Epidermal melanocyte (primary cell): ENCODE measurements around the gene RAB20.
"Not testable (repeated sequence)": the region's sequence is repeated elsewhere in the genome, so short reads cannot be mapped to it uniquely, and the experiment has no call there.

ENCODE experiments used
- DNase-seq: peaks from one replicate; pipeline ENCODE4 v3.0.0; 2011; ENCODE audit warnings: low spot score; ENCODE audit not compliant: insufficient read length

RAB20 gene

DNA sequence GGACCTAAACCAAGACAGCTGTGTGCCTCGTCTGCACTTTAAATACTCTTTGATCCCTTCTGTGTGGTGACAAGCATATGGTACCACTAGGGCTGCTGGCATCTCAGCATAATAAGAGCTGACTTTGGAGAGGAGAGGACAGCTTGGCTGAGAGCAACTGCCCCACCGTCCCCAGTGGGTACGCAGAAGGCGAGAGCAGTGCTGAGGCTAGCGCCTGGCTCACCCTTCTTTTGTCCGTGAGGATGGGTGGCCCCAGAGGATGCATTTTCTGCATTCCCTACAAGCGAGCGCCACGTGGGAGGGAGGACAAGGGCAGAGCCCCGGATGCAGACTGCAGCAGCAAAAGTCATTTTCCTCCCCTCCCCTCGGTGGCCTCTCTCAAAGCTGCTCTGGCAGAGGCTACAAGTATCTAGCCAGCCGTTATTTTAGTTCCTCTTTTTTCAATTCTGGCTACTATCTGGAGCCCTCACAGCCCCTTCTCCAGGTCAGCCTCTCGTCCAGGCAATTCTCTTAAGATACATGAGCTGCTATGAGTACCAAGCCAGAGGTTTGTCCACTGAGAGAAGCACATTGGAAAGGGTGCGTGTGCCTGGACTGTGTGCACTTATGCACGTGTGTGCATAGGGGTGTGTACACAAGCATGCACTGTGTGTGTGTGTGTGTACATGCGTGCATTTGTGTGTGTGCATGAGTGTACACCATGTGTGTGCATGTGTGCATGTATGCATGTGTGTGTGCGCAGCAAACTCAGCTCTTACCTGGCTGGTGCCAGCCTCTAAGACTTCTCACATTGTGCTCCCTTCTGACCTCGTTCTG lies 51.3 kb downstream of the RAB20 start:
- no peak for DNase-seq

GRCh38 chr13:110509478-110509926 lies 52.0 kb downstream of the RAB20 start:
- DNase-seq: no peak

DNA sequence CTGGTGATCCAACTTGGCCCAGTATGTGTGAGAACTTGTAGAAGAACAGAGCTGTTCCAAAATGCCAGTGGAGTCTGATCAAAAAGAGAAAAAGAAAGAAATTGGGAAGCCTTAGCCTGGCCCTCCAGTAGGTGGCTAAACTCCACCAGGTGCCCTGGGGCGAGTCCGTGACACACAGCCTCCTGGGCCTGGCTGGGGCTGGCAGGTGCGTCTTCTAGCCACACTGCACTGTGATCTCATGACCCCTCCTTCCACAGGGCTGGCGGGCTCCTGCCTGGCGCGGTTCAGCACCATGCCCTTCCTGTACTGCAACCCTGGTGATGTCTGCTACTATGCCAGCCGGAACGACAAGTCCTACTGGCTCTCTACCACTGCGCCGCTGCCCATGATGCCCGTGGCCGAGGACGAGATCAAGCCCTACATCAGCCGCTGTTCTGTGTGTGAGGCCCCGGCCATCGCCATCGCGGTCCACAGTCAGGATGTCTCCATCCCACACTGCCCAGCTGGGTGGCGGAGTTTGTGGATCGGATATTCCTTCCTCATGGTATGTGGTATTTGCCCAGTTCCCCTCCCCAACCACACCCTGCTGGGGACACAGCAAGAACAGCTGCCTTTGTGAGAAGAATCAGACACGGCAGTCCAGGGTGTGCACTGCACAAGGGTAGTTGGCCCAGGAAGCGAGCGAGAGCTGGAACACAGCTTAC lies 53.7 kb downstream of the RAB20 start:
- no peak for DNase-seq

DNA sequence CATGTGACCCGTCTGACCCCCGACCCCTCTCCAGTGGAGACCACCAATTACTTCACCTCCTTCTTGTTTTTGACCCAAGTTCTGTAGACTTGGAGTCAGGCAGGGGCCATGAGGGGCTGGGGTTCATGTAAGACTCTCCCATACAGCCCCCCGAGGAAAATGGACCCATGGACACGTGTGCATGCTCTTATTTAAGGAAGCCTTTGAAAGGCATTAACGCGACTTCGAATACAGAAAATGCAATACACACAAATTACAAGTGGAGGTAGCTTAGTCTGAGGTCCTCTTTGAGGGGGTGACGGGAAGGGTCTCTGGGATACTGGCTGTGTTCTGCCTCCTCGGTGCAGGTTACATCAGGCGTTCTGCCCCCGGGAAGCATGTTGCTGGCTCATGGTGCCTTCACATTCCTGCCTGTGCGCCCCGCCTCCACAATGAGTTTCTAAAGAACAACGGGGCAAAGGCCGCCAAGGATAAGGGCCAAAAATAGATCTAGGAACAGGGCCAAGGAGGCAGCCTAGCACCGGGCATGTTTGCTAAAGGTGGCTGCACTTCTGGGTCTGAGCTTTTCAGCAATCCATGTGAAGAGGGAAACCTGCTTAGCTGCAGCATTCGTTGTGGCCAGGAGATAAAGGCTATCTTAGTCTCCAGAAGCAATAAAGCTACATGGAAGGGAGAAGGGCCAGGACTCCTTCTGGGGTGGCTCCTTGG lies 54.5 kb downstream of the RAB20 start:
- DNase-seq: no peak

DNA sequence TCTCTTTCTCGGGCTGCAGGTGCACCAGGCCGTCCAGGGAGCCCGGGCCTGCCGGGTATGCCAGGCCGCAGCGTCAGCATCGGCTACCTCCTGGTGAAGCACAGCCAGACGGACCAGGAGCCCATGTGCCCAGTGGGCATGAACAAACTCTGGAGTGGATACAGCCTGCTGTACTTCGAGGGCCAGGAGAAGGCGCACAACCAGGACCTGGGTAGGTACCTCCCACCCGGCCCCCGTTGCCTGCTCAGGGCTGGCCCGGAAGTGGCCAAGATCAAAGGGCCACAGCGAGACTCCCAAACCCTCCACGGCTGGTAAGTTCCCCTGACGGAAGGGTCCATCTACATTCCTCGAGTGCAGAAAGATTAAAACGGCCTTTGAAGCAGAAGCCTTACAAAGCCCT lies 55.1 kb downstream of the RAB20 start:
- no peak for DNase-seq

DNA sequence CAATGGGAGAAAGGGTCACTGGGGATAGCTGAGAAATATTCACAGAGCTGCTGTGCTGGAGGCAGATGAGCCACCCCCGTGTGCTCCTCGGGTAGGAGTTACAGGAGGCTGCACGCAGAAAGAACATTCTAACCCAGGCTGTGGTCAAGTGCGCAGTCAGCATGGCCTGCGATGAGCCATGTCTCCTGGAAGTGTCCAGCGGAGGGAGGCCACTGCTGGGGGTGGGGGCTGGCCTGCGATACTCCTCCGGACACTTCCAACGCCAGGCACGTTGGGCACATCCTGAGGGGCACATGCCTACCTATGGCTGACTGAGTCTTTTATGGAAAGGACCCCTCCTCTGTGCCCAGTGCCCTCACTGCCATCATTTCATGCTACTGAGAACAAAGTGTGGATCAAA lies 55.9 kb downstream of the RAB20 start:
- DNase-seq: no peak

GRCh38 chr13:110503979-110504499 lies 57.5 kb downstream of the RAB20 start:
- no peak for DNase-seq

GRCh38 chr13:110503037-110503901 lies 58.3 kb downstream of the RAB20 start:
- DNase-seq: no peak

DNA sequence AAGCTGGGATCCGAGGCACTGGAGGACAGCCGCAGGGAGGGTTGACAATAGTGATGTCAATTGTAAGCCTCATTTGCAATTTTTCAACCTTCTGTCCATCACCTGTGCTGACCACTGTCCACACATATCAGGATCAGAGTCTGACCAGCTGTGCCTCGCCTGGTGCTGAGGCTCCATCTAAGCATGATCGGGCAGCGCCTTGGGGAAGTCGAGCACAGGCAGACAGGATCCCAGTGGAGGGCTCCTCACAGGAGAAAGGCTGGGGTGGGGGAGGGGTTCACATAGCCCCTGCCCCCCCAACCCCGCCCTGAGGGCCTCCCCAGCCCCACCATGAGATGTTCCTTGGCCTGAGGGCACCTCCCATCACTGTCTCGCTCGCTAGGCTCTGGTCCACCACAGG lies 60.3 kb downstream of the RAB20 start:
- DNase-seq: no peak

GRCh38 chr13:110500341-110500740 lies 61.2 kb downstream of the RAB20 start:
- no peak for DNase-seq

DNA sequence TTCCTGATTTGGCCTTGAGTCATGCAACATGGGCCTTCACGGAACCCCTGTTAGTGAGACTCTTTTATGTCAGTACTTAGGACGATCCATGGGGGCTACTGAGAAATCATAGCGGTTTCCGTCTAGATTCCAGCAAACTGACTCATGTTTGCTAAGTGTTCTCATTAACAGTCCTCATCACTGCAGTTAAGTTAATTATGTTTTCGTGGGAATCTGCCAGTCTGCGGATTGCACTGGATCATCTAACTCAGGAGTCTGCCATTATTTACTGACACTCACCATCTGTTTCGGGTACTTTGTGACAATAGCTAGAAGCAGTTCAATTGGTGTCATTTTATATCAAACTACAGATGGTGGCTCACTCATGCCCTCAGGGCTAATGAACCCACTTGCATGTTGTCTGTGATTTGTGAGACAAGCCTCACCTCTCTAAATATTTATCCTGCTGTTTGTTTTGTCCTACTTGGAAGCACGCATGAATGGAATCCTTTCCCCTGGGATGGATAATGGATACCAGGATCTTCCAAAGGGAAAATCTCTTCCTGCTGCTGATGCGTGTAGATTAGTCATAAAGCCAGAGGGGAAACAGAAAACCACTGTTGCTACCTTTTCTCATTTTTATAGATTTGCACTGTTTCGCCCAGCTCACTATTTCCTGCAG lies 61.8 kb downstream of the RAB20 start:
- peak; percentile 29 for DNase-seq

GRCh38 chr13:110498765-110499164 lies 62.8 kb downstream of the RAB20 start:
- no peak for DNase-seq

DNA sequence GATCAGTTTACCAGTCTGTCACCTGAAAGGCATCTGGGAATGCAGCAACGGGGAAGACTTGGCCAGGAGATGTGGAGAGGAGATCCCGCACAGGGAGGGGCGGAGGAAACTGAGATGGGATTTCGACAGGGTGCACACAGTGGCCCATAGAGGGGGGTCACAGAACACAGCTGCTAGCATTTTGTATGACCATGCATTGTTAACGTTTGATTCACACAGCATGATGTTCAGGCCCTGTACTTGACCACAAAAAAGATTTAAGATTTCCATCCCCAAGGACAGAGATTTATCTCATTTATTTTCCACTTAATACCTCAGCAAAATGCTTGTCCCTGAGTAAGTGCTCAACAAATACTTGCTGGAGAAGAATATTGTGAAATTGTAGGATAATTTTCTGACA lies 63.2 kb downstream of the RAB20 start:
- DNase-seq: no peak

DNA sequence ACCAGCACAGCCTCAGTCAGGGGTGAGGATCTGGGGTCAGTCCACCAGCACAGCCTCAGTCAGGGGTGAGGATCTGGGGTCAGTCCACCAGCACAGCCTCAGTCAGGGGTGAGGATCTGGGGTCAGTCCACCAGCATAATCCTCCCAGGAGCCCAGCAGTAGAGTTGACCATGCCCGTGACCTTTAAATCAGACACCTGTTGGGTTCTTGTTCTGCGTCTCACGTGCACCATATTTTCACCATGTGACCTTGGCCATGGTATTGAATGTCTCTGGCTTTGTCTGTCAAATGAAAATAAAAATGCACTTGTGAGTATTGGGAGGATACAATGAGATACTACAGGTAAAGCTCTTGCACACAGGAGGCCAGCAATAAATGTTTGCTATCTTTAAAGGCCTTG lies 63.6 kb downstream of the RAB20 start:
- DNase-seq: not testable (repeated sequence)

GRCh38 chr13:110497003-110497402 lies 64.5 kb downstream of the RAB20 start:
- DNase-seq: no peak

DNA sequence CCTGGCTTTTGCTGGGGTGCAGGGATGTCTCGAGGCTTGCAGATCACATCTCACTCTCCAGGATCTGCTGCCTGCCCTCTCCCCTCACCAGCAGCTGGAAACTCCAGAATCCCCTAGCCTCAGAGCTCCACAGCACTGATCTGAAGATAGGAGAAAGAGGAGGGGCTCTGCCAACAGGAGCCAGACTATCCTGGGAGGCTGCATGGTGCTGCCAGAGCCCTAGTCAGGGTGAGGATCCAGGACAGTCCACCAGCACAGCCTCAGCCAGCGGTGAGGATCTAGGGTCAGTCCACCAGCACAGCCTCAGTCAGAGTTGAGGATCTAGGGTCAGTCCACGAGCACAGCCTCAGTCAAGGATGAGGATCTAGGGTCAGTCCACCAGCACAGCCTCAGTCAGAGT lies 65.2 kb downstream of the RAB20 start:
- DNase-seq: no peak

DNA sequence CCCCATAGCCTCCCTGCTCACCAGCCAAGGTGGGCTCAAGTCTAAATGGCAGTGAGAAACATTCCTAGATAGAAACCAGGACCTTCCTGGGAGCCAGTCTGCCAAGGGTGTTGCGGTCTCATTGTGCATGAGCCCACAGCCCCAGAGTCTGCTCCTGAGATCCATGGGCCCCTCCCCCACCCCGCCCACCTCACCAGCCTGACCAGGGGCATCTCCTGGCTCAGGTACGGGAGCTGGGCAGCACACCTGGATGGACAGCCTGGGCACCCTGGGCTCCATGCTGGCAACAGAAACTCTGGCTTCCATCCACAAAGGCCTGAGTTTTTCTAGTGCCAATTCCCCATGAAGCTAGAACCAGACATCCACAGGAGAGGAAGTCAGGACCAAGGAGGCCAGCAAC lies 65.6 kb downstream of the RAB20 start:
- no peak for DNase-seq

DNA sequence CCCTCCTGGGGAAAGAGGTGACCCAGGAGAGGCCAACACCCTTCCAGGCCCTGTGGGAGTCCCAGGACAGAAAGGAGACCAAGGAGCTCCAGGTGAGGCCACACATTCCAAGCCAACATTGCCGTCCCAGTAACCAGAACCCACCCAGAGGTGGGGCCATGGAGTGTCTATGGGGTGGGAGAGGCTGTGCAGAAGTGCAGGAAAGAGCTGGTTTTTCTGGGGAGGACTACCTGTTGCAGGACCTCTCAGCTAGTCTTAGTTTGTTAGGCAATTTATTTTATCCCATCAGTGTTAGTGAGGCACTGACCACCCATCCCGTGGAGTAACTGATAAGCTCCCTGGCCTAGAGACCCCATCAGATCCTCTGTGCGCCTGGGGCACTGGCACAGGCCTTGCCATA lies 66.1 kb downstream of the RAB20 start:
- DNase-seq: no peak

- no peak for DNase-seq
Observed at GRCh38 chr13:110493613-110494012, 67.9 kb downstream of the RAB20 start.
